ENCODE data around the gene CAMP. TPM values are rescaled to one million over a fixed set of nuclear protein-coding genes. Genes with fewer than 3 reads are reported as not detected.

The CAMP gene
- total and polyA plus RNA-seq, 2 of the 13 experiments (the other 11 are each of a cell fraction or from before 2014, with no cell fraction given), result not detected

GRCh38 chr3:48271763-48272498 is 48.6 kb downstream of the CAMP start (continued):
- TF ChIP-seq UBTF (CRISPR knock-in tag; IDR thresholded peaks at IDR 0.05) (no peak), AKAP8 (CRISPR knock-in tag; IDR thresholded peaks at IDR 0.05) (no peak), SAP130 (CRISPR knock-in tag; IDR thresholded peaks at IDR 0.05; ENCODE audit: low read depth) (no peak), ZNF180 (CRISPR knock-in tag; IDR thresholded peaks at IDR 0.05; ENCODE audit: borderline replicate concordance, low read depth) (no peak), ZNF367 (CRISPR knock-in tag; IDR thresholded peaks at IDR 0.05; ENCODE audit: borderline replicate concordance) (no peak)

- Histone ChIP-seq H3K4me3 (replicated peaks in 1 of 3; ENCODE audit: insufficient read depth in 1 of 3, low read depth in 2 of 3, low read length in 3 of 3) (no peak overlapping the region), H4K20me1 (ENCODE audit: insufficient read depth, low read length) (no peaks in the 10 kb centered on the region), H3K9ac (ENCODE audit: insufficient read depth, low read depth, low read length) (no peak overlapping the region), H3K9me3 (ENCODE audit: low read length) (no peaks in the 10 kb centered on the region), H3K27me3 (ENCODE audit: control insufficient read depth in 1 of 2, insufficient read depth in 2 of 2, low read length in 2 of 2) (no peaks in the 10 kb centered on the region; a peak in 1 of 5 replicates), H3K4me2 (ENCODE audit: low read depth, low read length) (no peak overlapping the region), H2AFZ (ENCODE audit: low read length) (no peak overlapping the region), H3K36me3 (replicated peaks in 1 of 2; ENCODE audit: control insufficient read depth in 1 of 2, insufficient read depth in 2 of 2, low read length in 2 of 2) (peaks cover 1 to 2% of the 10 kb centered on the region in 2 experiments; a peak in 3 of 5 replicates), H3K27ac (ENCODE audit: extremely low read length, insufficient read depth, low read length) (no peak overlapping the region), H3K79me2 (ENCODE audit: insufficient read depth, low read length) (no peaks in the 10 kb centered on the region), H3K4me1 (ENCODE audit: insufficient read depth, low read length) (no peaks in the 10 kb centered on the region)
- intact Hi-C loops (cut with micrococcal nuclease; ENCODE audit: unreplicated experiment) (loop anchor here (1.0 to 5.0 kb wide), 3 partner anchors 127 to 234 kb away; no protein-coding TSS in a partner anchor), in situ Hi-C loops (cut with HindIII; ENCODE audit: extremely low pct_ligation_motif_present, low pct_unique_long_range_greater_than_20kb) (loop anchor here (5.0 kb wide), 1 partner anchor 164 kb away; no protein-coding TSS in a partner anchor)
- ChIA-PET CTCF (ENCODE audit: low intra/inter-chr PET ratio, low total read pairs) (interaction anchor here (0.8 to 4.6 kb wide), 6 partner anchors 41 to 275 kb away, joined by 3 to 76 read pairs (median 6); partner anchors contain the start of genes CCDC51 and TMA7), POLR2A (interaction anchor here (1.4 to 1.7 kb wide), 2 partner anchors 162 to 166 kb away, joined by 9 to 14 read pairs; partner anchors contain the start of genes CCDC51 and TMA7)
- peak; percentile 85 for ATAC-seq
- BruUV-seq (replicated peaks), result no TSS peak
- peak; percentile 80 for FAIRE-seq
- DNase-seq (ENCODE audit: low spot score), result peak; percentile 66
- WGBS (ENCODE audit: low lambda C conversion rate), result 5% methylated on average over 9 of the region's 9 CpGs
- TF ChIP-seq ZNF557 (CRISPR knock-in tag; IDR thresholded peaks at IDR 0.05), result no peak
- peak; percentile 90 for TF ChIP-seq CTCF (CRISPR knock-in tag; IDR thresholded peaks at IDR 0.05)
- 0 out of 2 replicates have a peak, but pooled peaks have one; percentile 41 for TF ChIP-seq ZNF580 (CRISPR knock-in tag; IDR thresholded peaks at IDR 0.05; ENCODE audit: borderline replicate concordance, low read depth)
- peak; percentile 81 for TF ChIP-seq RAD21 (CRISPR knock-in tag; IDR thresholded peaks at IDR 0.05)
- peak; percentile 88 for TF ChIP-seq SMC3 (IDR thresholded peaks at IDR 0.05; ENCODE audit: low read length)
- TF ChIP-seq ZNF274 (CRISPR knock-in tag; IDR thresholded peaks at IDR 0.05), result 0 out of 2 replicates have a peak, but pooled peaks have one; percentile 21
- TF ChIP-seq ERF (CRISPR knock-in tag; IDR thresholded peaks at IDR 0.05), result peak; percentile 51; the same call in 1 of the 2 replicates
Observed at GRCh38 chr3:48273594-48274211, 50.4 kb downstream of the CAMP start.

Data from HepG2 (cell line).